Retinal pigment epithelial cell (primary cell): ENCODE data around the gene HBS1L.

Source experiments
- DNase-seq: peaks from one replicate; pipeline ENCODE4 v3.0.0-alpha.2; 2010; ENCODE audit warnings: low read depth
- H3K4me3 ChIP-seq: 2 replicates; pipeline ENCODE4 v1.5.1; 2011; ENCODE audit warnings: mild to moderate bottlenecking, low read length, control low read depth, moderate library complexity
- TF ChIP-seq, protein P1 (sequence below): conservative IDR thresholded peaks from 2 replicates; pipeline ENCODE4 v1.5.1; 2011; ENCODE audit warnings: low read depth, low read length, control low read depth, inconsistent platforms

The HBS1L gene

DNA sequence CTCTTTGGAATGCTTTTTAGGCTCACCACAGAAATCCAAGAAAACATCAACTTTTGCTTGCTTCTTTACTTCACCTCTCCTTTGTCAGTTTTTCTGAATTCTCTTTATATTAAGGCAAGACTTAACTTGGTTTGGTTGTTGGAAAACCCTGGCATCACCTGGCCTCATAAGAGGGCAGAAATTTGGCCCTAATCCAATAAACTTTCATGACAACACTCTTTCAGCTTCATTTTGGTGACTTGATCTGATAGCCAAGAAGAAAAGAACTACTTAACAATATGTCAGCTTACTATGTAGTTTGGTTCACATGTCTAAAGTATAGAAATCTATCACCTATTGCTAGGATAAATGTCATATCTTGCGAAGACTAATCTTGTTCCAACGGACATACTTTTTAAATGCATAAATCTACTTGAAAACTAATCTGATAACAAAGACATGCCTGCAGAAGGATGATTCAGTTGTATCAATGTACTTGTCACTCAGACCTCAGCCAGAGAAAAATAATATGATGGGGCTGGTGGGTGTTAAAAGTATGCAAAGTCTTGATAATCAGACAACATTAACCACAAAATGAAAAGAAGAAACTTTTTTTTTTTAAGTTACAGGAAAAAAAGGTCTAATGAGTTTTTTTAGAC lies 19.3 kb upstream of the HBS1L start:
- H3K4me3 ChIP-seq, result no peak overlapping the region
- TF ChIP-seq, protein P1, sequence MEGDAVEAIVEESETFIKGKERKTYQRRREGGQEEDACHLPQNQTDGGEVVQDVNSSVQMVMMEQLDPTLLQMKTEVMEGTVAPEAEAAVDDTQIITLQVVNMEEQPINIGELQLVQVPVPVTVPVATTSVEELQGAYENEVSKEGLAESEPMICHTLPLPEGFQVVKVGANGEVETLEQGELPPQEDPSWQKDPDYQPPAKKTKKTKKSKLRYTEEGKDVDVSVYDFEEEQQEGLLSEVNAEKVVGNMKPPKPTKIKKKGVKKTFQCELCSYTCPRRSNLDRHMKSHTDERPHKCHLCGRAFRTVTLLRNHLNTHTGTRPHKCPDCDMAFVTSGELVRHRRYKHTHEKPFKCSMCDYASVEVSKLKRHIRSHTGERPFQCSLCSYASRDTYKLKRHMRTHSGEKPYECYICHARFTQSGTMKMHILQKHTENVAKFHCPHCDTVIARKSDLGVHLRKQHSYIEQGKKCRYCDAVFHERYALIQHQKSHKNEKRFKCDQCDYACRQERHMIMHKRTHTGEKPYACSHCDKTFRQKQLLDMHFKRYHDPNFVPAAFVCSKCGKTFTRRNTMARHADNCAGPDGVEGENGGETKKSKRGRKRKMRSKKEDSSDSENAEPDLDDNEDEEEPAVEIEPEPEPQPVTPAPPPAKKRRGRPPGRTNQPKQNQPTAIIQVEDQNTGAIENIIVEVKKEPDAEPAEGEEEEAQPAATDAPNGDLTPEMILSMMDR, result no peak
- no peak for DNase-seq

DNA sequence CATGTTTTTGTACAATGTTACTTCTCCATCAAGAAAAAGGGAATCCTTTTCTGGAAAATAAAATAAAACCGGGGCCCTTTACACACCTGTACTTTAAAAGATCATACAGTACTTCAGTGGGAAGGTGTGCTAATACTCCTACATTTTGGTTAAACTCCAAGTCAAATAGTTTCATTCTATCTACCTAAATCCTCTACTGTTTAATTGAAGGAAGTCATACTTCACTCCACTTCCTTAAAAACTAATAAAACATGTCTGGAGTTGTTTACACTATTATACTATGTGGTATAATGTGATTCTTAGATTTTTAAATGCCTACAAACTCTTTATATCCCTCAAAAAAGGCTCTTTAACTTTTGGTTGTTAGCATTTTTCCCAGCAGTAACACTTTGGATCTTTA lies 18.6 kb upstream of the HBS1L start:
- TF ChIP-seq, protein P1, result no peak
- H3K4me3 ChIP-seq, result no peak overlapping the region
- DNase-seq, result no peak

DNA sequence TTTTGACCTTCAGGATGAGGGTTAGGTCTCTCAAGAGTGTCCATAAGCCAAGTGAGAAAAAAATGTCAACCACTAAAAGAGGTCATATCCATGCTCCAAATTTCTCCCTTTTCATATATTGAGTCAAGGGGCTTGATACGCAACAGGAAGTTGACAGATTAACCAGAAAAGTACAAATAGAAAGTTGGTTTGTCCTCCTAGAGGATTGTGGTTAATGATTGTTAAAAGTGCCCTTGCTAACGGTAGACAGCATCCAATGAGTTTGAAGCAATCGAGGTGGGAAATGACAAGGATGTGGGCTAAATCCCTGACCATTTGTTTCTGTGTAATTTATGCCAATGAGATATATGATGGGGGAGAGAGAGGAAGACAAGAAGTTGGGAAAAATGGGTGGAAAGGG lies 18.1 kb upstream of the HBS1L start:
- TF ChIP-seq, protein P1, result no peak
- DNase-seq, result no peak
- H3K4me3 ChIP-seq, result no peak overlapping the region

DNA sequence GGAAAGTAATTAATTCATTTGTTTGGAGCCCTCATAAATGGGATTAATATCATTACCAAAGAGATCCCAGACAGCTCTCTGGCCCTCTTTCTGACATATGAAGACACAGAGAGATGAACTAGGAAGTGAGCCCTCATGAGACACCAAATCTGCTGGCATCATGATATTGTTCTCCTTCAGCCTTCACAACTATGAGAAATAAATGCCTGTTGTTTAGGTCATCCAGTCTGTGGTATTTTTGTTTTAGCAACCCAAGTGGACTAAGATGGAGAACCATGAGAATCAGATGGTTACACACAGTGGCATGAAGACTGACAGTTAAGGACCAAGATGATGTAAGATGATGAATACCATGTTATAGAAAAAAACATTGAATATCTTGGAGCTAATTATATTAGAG lies 16.9 kb upstream of the HBS1L start:
- no peak for DNase-seq
- TF ChIP-seq, protein P1, result no peak
- H3K4me3 ChIP-seq, result no peak overlapping the region

DNA sequence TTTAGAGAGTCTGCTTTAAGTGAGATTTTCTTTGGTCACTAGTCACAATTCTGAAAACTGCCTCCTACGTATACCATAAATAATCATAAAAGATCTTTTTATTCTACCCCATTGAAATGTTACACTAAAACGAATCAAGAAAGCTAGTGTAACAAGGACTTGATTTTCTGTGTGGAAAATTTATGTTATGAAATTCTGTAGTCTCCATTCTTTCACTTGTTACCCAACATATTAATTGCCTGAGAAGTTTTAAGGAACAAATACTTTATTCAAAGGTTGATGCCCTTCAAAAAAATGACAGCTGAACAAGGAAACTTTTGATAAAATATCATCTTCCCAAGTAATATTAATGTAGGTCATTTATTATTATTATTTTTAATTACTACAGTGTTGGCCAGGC lies 13.3 kb upstream of the HBS1L start:
- DNase-seq, result no peak
- TF ChIP-seq, protein P1, result no peak

DNA sequence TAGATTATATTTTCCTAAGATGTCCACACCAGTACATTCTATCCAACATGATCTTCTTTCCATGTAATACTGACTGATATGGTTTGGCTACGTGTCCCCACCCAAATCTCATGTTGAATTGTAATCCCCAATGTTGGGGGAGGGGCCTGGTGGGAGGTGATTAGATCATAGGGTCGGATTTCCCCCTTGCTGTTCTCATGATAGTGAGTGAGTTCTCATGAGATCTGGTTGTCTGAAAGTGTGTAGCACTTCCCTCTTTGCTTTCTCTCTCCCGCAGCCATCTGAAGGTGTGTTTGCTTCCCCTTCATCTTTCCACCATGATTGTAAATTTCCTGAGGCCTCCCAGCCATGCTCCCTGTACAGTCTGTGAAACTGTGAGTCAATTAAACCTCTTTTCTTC lies 12.2 kb upstream of the HBS1L start:
- no peak overlapping the region for H3K4me3 ChIP-seq
- DNase-seq, result no peak
- TF ChIP-seq, protein P1, result no peak

More for the DNA sequence above, 13.3 kb upstream of the HBS1L start:
- no peak overlapping the region for H3K4me3 ChIP-seq

DNA sequence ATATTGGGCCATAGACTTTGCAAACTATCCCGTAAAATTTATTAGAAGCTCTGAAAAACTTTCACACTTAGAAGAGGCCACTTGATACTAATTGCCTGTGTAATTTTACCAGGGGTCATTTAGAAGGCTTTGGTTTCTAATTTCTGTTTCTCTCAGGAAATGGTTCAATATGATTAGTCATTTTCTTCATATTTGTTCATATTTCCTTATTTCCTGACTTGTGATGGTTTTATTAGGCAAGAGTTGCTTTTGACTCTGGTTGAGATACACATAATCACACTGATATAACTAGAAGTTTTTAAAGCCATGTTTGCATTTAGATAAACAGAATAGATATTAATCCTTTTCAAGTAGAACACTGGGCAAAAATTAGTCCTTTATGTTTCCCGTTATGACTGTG lies 11.8 kb upstream of the HBS1L start:
- no peak overlapping the region for H3K4me3 ChIP-seq
- DNase-seq, result no peak
- TF ChIP-seq, protein P1, result no peak
